GM21737 (cell line): ENCODE data around the gene LIPE.

Experiments
- ATAC-seq: cut with Tn5 transposase; IDR thresholded peaks from one replicate; pipeline ENCODE4 v1.9.1; 2021; ENCODE audit warnings: mild to moderate bottlenecking, moderate library complexity; ENCODE audit not compliant: unreplicated experiment

The LIPE gene

GRCh38 chr19:42412661-42413076 lies 14.5 kb downstream of the LIPE start:
- no peak for ATAC-seq

GRCh38 chr19:42412227-42412626 lies 15.0 kb downstream of the LIPE start:
- ATAC-seq: no peak

GRCh38 chr19:42411581-42412178 lies 15.5 kb downstream of the LIPE start:
- ATAC-seq: no peak

- ATAC-seq: no peak
Observed at GRCh38 chr19:42410371-42410770, 16.8 kb downstream of the LIPE start.

GRCh38 chr19:42409477-42409876 lies 17.7 kb downstream of the LIPE start:
- ATAC-seq: no peak

- ATAC-seq: no peak
Observed at GRCh38 chr19:42407816-42408175, 19.4 kb downstream of the LIPE start.

GRCh38 chr19:42407085-42407815 lies 19.9 kb downstream of the LIPE start:
- no peak for ATAC-seq

GRCh38 chr19:42406111-42406510 lies 21.1 kb downstream of the LIPE start:
- ATAC-seq: no peak

GRCh38 chr19:42403586-42403985 lies 23.6 kb downstream of the LIPE start:
- ATAC-seq: no peak

GRCh38 chr19:42402376-42403116 lies 24.6 kb downstream of the LIPE start:
- no peak for ATAC-seq

- ATAC-seq: no peak
Observed at GRCh38 chr19:42401365-42402303, 25.6 kb downstream of the LIPE start.

GRCh38 chr19:42400404-42400803 lies 26.8 kb downstream of the LIPE start:
- ATAC-seq: no peak

GRCh38 chr19:42397263-42398166 lies 29.7 kb downstream of the LIPE start:
- no peak for ATAC-seq

- ATAC-seq: peak; percentile 96
Observed at GRCh38 chr19:42396381-42397262, 30.6 kb downstream of the LIPE start.

GRCh38 chr19:42394751-42395150 lies 32.4 kb downstream of the LIPE start:
- ATAC-seq: no peak

GRCh38 chr19:42392165-42392564 lies 35.0 kb downstream of the LIPE start:
- ATAC-seq: no peak

GRCh38 chr19:42389899-42390298 lies 37.3 kb downstream of the LIPE start, which contains the start of gene CNFN:
CNFN (minus strand) TSS chr19:42390297; CDS start chr19:42389037, 1,260 bp downstream.
- ATAC-seq: no peak

- ATAC-seq: no peak
Observed at GRCh38 chr19:42388851-42389489, 38.2 kb downstream of the LIPE start.
